Nephron (organoid): ENCODE data around the gene CCDC187.

Source experiments
- H3K27ac Mint-ChIP-seq, 3 experiments: 2 replicates each; pipeline ENCODE4 v1.8.0; 2020; ENCODE audit warnings: mixed read lengths in 3 of 3, mild to moderate bottlenecking in 2 of 3, moderate library complexity in 1 of 3
- H3K27me3 Mint-ChIP-seq: 2 replicates; pipeline ENCODE4 v1.8.0; 2021; ENCODE audit warnings: low read depth, mild to moderate bottlenecking, moderate library complexity, mixed read lengths
- H3K36me3 Mint-ChIP-seq: 2 replicates; pipeline ENCODE4 v1.8.0; 2020; ENCODE audit warnings: low read depth, mixed read lengths
- H3K4me1 Mint-ChIP-seq: 2 replicates; pipeline ENCODE4 v1.8.0; 2020; ENCODE audit warnings: mixed read lengths
- H3K4me3 Mint-ChIP-seq, 3 experiments: 2 replicates each; pipeline ENCODE4 v1.8.0; 2020; ENCODE audit warnings: mild to moderate bottlenecking in 3 of 3, mixed read lengths in 3 of 3, moderate library complexity in 2 of 3
- H3K9me3 Mint-ChIP-seq: 2 replicates; pipeline ENCODE4 v1.8.0; 2020; ENCODE audit warnings: mixed read lengths
- TF ChIP-seq, protein P1 (sequence below), 3 experiments: fragments of 200-600 bp; sonication (generic); IDR thresholded peaks; one replicate each; pipeline ENCODE4 v1.5.0; 2021; ENCODE audit warnings: antibody characterized with exemption in 3 of 3; ENCODE audit not compliant: unreplicated experiment in 3 of 3

CCDC187 gene

DNA sequence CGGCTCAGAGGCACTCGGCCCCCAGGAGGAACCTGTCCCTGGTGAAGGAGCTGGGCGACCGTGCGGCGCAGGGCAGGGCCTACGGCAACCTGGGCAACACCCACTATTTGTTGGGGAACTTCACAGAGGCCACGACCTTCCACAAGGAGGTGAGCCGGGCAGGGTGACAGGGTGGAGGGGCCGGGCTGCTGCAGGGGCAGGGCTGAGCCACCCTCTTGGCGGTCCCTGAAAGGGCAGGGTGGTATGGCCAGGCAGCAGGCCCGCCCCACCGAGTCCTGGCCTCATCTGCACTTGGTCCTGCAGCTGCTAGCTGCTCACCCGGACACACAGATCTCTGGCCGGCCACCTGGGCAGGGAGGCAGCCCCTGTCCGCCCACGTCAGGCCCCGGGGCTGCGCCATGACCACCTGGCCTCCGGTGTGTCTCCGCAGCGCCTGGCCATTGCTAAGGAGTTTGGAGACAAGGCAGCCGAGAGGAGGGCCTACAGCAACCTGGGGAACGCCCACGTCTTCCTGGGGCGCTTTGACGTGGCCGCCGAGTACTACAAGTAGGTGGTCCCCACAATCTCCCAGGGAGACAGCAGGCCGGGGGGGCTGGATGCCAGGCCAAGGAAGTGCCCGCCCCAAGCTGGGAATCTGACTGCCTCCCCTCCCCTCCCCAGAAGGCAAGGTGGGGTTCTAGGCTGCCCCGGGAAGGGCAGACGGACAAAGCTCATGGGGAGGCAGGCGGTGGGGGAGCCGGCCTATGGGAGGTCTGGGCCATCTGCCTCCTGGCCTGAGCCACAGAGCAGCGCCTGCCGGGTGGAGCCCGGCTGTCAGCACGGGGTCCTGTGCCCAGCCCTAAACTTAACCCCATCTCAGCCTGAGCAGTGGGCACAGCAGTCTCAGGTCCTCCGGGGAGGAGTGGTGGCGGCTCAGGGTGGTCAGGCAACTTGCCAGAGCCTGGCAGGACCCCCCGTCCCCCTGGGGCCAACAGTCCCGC lies 33.8 kb upstream of the CCDC187 start:
- TF ChIP-seq, protein P1, sequence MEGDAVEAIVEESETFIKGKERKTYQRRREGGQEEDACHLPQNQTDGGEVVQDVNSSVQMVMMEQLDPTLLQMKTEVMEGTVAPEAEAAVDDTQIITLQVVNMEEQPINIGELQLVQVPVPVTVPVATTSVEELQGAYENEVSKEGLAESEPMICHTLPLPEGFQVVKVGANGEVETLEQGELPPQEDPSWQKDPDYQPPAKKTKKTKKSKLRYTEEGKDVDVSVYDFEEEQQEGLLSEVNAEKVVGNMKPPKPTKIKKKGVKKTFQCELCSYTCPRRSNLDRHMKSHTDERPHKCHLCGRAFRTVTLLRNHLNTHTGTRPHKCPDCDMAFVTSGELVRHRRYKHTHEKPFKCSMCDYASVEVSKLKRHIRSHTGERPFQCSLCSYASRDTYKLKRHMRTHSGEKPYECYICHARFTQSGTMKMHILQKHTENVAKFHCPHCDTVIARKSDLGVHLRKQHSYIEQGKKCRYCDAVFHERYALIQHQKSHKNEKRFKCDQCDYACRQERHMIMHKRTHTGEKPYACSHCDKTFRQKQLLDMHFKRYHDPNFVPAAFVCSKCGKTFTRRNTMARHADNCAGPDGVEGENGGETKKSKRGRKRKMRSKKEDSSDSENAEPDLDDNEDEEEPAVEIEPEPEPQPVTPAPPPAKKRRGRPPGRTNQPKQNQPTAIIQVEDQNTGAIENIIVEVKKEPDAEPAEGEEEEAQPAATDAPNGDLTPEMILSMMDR (IDR thresholded peaks at IDR 0.05; ENCODE audit: unreplicated experiment in 3 of 3) = no peak
- no peak overlapping the region for H3K27ac Mint-ChIP-seq
- H3K9me3 Mint-ChIP-seq = no peaks in the 10 kb centered on the region
- peaks cover 7% of the 10 kb centered on the region for H3K36me3 Mint-ChIP-seq
- peaks cover 11% of the 10 kb centered on the region for H3K4me1 Mint-ChIP-seq
- H3K4me3 Mint-ChIP-seq = no peak overlapping the region
- H3K27me3 Mint-ChIP-seq = no peaks in the 10 kb centered on the region

DNA sequence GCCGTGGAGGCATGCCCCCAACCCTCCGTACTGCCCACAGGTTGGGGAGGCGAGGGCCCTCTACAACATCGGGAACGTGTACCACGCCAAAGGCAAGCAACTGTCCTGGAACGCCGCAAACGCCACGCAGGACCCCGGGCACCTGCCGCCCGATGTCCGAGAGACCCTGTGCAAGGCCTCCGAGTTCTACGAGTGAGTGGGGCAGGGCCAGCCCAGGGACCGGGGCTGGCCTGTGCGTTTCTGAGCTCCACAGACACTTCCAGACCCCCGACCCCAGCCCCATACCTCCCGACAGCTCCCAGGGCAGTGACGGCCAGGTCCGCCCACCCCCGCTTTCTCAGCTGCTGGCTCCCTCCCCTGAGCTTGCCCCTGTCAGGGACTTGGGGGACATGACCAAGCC lies 33.0 kb upstream of the CCDC187 start:
- Mint-ChIP-seq H3K9me3 (no peaks in the 10 kb centered on the region), H3K27me3 (no peaks in the 10 kb centered on the region), H3K27ac (no peak overlapping the region), H3K4me3 (no peak overlapping the region), H3K36me3 (peaks cover 7% of the 10 kb centered on the region), H3K4me1 (peaks cover 8% of the 10 kb centered on the region)
- TF ChIP-seq, protein P1 (IDR thresholded peaks at IDR 0.05; ENCODE audit: unreplicated experiment in 3 of 3) = no peak

DNA sequence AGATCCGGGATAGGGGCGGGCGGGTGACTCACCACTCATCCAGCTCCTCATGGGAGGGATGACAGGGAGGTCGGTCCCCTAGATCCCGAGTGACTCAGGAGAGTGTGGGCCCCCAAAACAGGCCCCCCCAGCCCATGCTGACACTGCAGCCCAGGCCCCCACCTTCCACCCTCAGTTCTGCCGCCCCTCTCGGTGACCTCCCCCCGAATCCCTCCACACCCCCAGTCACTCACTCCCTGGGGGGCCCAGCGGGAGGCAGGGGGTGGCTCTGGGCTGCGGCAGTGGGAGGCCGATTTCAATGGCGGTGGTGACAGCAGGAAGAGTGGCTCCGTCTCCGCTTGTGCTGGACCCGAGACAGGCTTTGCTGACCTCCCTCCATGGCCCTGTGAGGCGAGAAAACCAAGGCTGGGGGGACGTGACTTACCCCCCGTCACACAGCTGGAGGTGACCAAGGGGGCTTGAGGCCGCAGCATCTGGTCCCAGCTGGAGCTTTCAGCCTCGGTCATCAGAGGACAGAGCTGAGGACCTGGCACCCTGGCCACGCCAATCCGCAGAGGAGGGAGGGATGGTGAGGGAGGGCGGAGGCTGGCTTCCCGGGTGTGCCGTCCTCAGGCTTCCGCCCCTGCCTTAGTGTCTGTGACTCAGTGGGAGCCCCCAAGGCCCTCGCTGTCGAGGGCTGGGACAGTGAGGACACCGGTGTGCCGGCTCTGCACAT lies 32.4 kb upstream of the CCDC187 start:
- Mint-ChIP-seq H3K4me1 (peaks cover 6% of the 10 kb centered on the region), H3K27ac (no peak overlapping the region), H3K4me3 (no peak overlapping the region), H3K9me3 (no peaks in the 10 kb centered on the region), H3K36me3 (peaks cover 7% of the 10 kb centered on the region), H3K27me3 (no peaks in the 10 kb centered on the region)
- TF ChIP-seq, protein P1 (IDR thresholded peaks at IDR 0.05; ENCODE audit: unreplicated experiment in 3 of 3) = no peak

DNA sequence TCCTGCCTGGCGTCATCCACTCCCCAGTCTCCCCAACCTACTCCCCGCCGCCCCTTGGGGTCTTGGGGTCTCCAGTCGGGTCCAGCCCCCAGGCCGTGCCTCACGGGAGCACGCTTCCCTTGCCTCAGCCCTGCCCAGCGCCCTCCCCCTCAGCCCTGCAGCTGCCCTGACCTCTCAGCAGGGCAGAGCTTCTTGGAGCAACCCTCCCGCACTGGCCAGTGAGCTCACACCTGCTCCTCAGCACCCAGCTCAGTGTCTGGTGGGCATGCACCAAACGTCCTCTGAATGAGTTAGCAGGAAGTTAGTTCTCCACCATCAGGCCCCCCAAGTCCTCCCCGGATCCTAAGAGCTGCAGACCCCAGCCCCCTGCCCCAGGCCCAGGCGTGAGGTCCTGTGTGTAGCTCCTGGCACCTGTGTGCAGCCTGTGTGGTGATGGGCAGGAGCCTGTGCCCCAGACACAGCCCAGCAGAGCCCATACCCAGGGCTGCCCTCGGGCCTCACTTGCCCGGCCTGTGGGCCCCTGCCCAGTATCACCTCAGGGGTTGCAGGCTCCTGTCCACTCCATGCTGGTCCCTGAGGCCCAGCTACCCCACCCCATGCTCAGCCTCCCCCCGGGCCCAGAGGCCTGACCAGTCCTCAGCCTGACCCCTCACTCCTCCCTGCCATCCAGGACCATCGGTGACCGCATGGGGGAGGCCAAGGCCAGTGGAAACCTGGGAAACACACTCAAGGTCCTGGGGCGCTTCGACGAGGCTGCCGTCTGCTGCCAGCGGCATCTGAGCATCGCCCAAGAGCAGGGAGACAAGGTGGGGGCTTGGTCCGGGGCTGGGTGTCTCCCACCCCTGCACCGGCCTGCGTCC lies 31.6 kb upstream of the CCDC187 start:
- TF ChIP-seq, protein P1 (IDR thresholded peaks at IDR 0.05; ENCODE audit: unreplicated experiment in 3 of 3) = no peak
- Mint-ChIP-seq H3K27ac (no peak overlapping the region), H3K27me3 (no peaks in the 10 kb centered on the region), H3K4me3 (no peak overlapping the region), H3K36me3 (peaks cover 7% of the 10 kb centered on the region), H3K4me1 (peaks cover 6% of the 10 kb centered on the region), H3K9me3 (no peaks in the 10 kb centered on the region)

DNA sequence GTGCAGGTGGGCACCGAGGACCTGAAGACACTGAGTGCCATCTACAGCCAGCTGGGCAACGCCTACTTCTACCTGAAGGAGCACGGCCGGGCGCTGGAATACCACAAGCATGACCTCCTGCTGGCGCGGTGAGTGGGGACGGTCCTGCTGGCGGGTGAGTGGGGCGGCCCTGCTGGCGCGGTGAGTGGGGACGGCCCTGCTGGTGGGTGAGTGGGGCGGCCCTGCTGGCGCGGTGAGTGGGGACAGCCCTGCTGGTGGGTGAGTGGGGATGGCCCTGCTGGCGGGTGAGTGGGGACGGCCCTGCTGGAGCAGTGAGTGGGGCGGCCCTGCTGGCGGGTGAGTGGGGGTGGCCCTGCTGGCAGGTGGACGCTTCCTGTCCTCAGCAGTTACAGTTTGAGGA lies 30.6 kb upstream of the CCDC187 start:
- Mint-ChIP-seq H3K4me3 (no peak overlapping the region), H3K27me3 (no peaks in the 10 kb centered on the region), H3K36me3 (peaks cover 7% of the 10 kb centered on the region), H3K4me1 (peaks cover 6% of the 10 kb centered on the region), H3K9me3 (no peaks in the 10 kb centered on the region), H3K27ac (no peak overlapping the region)
- TF ChIP-seq, protein P1 (IDR thresholded peaks at IDR 0.05; ENCODE audit: unreplicated experiment in 3 of 3) = no peak
